ENCODE data around the gene INSIG2.

The INSIG2 gene

DNA sequence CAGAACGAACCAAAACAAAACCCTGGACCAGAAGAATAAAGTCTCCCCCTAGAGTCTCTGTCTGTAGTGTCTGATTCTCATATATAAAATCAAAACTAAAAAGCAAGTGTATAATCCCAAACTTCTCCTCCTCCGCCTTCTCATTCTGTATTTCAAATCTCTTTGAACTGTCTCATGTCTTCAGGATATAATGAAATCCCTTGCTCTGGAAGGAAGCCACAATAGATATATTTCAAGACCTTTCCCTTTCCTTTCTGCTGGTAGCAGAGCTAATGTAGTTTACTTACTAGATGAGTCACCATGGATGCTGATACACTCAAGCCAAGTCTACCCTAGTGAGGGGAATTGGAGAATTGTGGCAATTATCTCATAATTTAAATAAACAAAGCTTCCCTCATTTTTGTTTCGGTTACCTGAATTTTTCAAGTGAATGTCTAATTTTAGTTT, 40.9 kb upstream of the INSIG2 start:
- Histone ChIP-seq H3K4me3 (ENCODE audit: low read depth, low read length, poor library complexity, severe bottlenecking) (no peak overlapping the region), H3K4me2 (ENCODE audit: low read length) (no peak overlapping the region), H3K9me2 (ENCODE audit: low read depth, low read length) (no peaks in the 10 kb centered on the region), H3K9ac (ENCODE audit: low read length) (no peak overlapping the region), H3F3A (ENCODE audit: insufficient read depth, low read length) (no peaks in the 10 kb centered on the region), H3K79me2 (ENCODE audit: insufficient read depth, low read length) (no peaks in the 10 kb centered on the region), H3K4me1 (ENCODE audit: insufficient read depth, low read length, severe bottlenecking) (peaks cover 28% of the 10 kb centered on the region), H3K36me3 (ENCODE audit: insufficient read depth, low read length) (no peaks in the 10 kb centered on the region), H3K27ac (ENCODE audit: low read depth, low read length, poor library complexity, severe bottlenecking) (no peak overlapping the region), H4K20me1 (ENCODE audit: insufficient read depth, low read length) (no peaks in the 10 kb centered on the region), H3K9me3 (ENCODE audit: low read length) (no peaks in the 10 kb centered on the region), H3K27me3 (ENCODE audit: insufficient read depth, low read length) (no peaks in the 10 kb centered on the region), H2AFZ (ENCODE audit: low read length) (no peak overlapping the region)
- no peak for TF ChIP-seq EZH2 (IDR thresholded peaks at IDR 0.05; ENCODE audit: borderline replicate concordance, low read length)
- TF ChIP-seq CTCF (IDR thresholded peaks at IDR 0.05; ENCODE audit: low read length) = no peak

- H3K4me2 ChIP-seq (ENCODE audit: low read length) = no peak overlapping the region
- no peaks in the 10 kb centered on the region for H3K9me3 ChIP-seq (ENCODE audit: low read length)
- H3K4me1 ChIP-seq (ENCODE audit: insufficient read depth, low read length, severe bottlenecking) = peaks cover 28% of the 10 kb centered on the region
- no peak overlapping the region for H3K9ac ChIP-seq (ENCODE audit: low read length)
- H2AFZ ChIP-seq (ENCODE audit: low read length) = no peak overlapping the region
- no peaks in the 10 kb centered on the region for H3K79me2 ChIP-seq (ENCODE audit: insufficient read depth, low read length)
- H3K27me3 ChIP-seq (ENCODE audit: insufficient read depth, low read length) = no peaks in the 10 kb centered on the region
- H4K20me1 ChIP-seq (ENCODE audit: insufficient read depth, low read length) = no peaks in the 10 kb centered on the region
- H3F3A ChIP-seq (ENCODE audit: insufficient read depth, low read length) = no peaks in the 10 kb centered on the region
- no peak overlapping the region for H3K27ac ChIP-seq (ENCODE audit: low read depth, low read length, poor library complexity, severe bottlenecking)
- H3K9me2 ChIP-seq (ENCODE audit: low read depth, low read length) = no peaks in the 10 kb centered on the region
- TF ChIP-seq CTCF (IDR thresholded peaks at IDR 0.05; ENCODE audit: low read length) = no peak
- no peak for TF ChIP-seq EZH2 (IDR thresholded peaks at IDR 0.05; ENCODE audit: borderline replicate concordance, low read length)
- H3K36me3 ChIP-seq (ENCODE audit: insufficient read depth, low read length) = no peaks in the 10 kb centered on the region
- no peak overlapping the region for H3K4me3 ChIP-seq (ENCODE audit: low read depth, low read length, poor library complexity, severe bottlenecking)
Measured at GRCh38 chr2:118048401-118048800, 39.9 kb upstream of the INSIG2 start.

- Histone ChIP-seq H3K27ac (ENCODE audit: low read depth, low read length, poor library complexity, severe bottlenecking) (no peak overlapping the region), H3K9me2 (ENCODE audit: low read depth, low read length) (no peaks in the 10 kb centered on the region), H3K9me3 (ENCODE audit: low read length) (no peaks in the 10 kb centered on the region), H3K9ac (ENCODE audit: low read length) (no peak overlapping the region), H3K4me2 (ENCODE audit: low read length) (no peak overlapping the region), H3K27me3 (ENCODE audit: insufficient read depth, low read length) (no peaks in the 10 kb centered on the region), H3K4me1 (ENCODE audit: insufficient read depth, low read length, severe bottlenecking) (peaks cover 30% of the 10 kb centered on the region), H3F3A (ENCODE audit: insufficient read depth, low read length) (no peaks in the 10 kb centered on the region), H3K4me3 (ENCODE audit: low read depth, low read length, poor library complexity, severe bottlenecking) (no peak overlapping the region), H3K36me3 (ENCODE audit: insufficient read depth, low read length) (no peaks in the 10 kb centered on the region), H4K20me1 (ENCODE audit: insufficient read depth, low read length) (no peaks in the 10 kb centered on the region), H3K79me2 (ENCODE audit: insufficient read depth, low read length) (no peaks in the 10 kb centered on the region), H2AFZ (ENCODE audit: low read length) (no peak overlapping the region)
- TF ChIP-seq EZH2 (IDR thresholded peaks at IDR 0.05; ENCODE audit: borderline replicate concordance, low read length) (no peak), CTCF (IDR thresholded peaks at IDR 0.05; ENCODE audit: low read length) (no peak)
Measured at GRCh38 chr2:118049140-118049815, 39.0 kb upstream of the INSIG2 start.
